B cell (primary cell): ENCODE data around the gene ARHGAP18. TPM values are rescaled to one million over a fixed set of nuclear protein-coding genes. Genes with fewer than 3 reads are reported as not detected.

ENCODE experiments used
- ATAC-seq: fragments of 200-7000 bp; cut with Tn5 transposase; one replicate; pipeline ENCODE4 v1.10.0; 2021; ENCODE audit warnings: low read depth, mild to moderate bottlenecking, moderate number of reproducible peaks, moderate library complexity
- CTCF ChIA-PET: fragments of 350-600 bp; sonication (Branson Sonifier 250); formaldehyde crosslinking; loops from one replicate; lab custom pipeline; 2021; ENCODE audit warnings: antibody characterized with exemption, inconsistent platforms; lab: Charles Lee
- POLR2A ChIA-PET: fragments of 350-600 bp; sonication (Branson Sonifier 250); formaldehyde crosslinking; loops from one replicate; lab custom pipeline; 2021; ENCODE audit warnings: antibody characterized with exemption; lab: Charles Lee
- DNase-seq: peaks from one replicate; pipeline ENCODE4 v3.0.0; 2013
- H2AFZ ChIP-seq: 2 replicates; pipeline ENCODE4 v1.6.1; 2012; ENCODE audit warnings: mild to moderate bottlenecking, low read depth, low read length; ENCODE audit not compliant: insufficient read depth, poor library complexity, severe bottlenecking
- H3K27ac ChIP-seq, 2 donors: 1 replicate in 1 of 2; 2 replicates in 1 of 2; pipeline ENCODE4 v1.5.1; 2012 to 2013; ENCODE audit warnings: low read length in 2 of 2, mild to moderate bottlenecking in 2 of 2, moderate library complexity in 1 of 2
- H3K27me3 ChIP-seq, 4 experiments: fragments of 200-600 bp in 1 of 4; sonication (generic) in 1 of 4; replicated peaks in 1 of 4; 1 replicate in 2 of 4; 2 replicates in 2 of 4; pipeline versions ENCODE4 v1.6.1 to v1.7.0; 2013 to 2016; ENCODE audit warnings: low read length in 3 of 4, mild to moderate bottlenecking in 2 of 4, mixed read lengths in 1 of 4, moderate library complexity in 1 of 4; ENCODE audit not compliant: insufficient read depth in 4 of 4, control insufficient read depth in 3 of 4; ENCODE audit errors: control extremely low read depth in 1 of 4
- H3K36me3 ChIP-seq, 2 experiments: replicated peaks in 1 of 2; 1 replicate in 1 of 2; 2 replicates in 1 of 2; pipeline versions ENCODE4 v1.6.1 to v1.7.1; 2013; ENCODE audit warnings: low read length in 1 of 2; ENCODE audit not compliant: insufficient read depth in 2 of 2, control insufficient read depth in 1 of 2; ENCODE audit errors: control extremely low read depth in 1 of 2, extremely low read depth in 1 of 2
- H3K4me1 ChIP-seq, 2 donors: fragments of 200-600 bp in 1 of 2; sonication (generic) in 1 of 2; 1 replicate in 1 of 2; 2 replicates in 1 of 2; pipeline versions ENCODE4 v1.5.1 to v1.6.1; 2013 to 2017; ENCODE audit warnings: low read length in 2 of 2; ENCODE audit not compliant: control insufficient read depth in 2 of 2, insufficient read depth in 2 of 2
- H3K4me2 ChIP-seq: replicated peaks from 2 replicates; pipeline ENCODE3; 2012; ENCODE audit warnings: mild to moderate bottlenecking, low read depth, low read length; ENCODE audit not compliant: poor library complexity, severe bottlenecking
- H3K4me3 ChIP-seq, 5 experiments: fragments of 200-600 bp in 1 of 5; sonication (generic) in 1 of 5; 1 replicate in 3 of 5; 2 replicates in 2 of 5; pipeline versions ENCODE4 v1.5.1 to v1.7.0; 2011 to 2016; ENCODE audit warnings: low read length in 4 of 5, mild to moderate bottlenecking in 4 of 5, low read depth in 2 of 5, control low read depth in 1 of 5, moderate library complexity in 1 of 5; ENCODE audit not compliant: insufficient read depth in 1 of 5; ENCODE audit errors: control extremely low read depth in 1 of 5, extremely low read depth in 1 of 5
- H3K79me2 ChIP-seq: fragments of 200-600 bp; sonication (generic); one replicate; pipeline ENCODE4 v1.6.0; 2016; ENCODE audit warnings: low read length; ENCODE audit not compliant: control insufficient read depth, insufficient read depth
- H3K9ac ChIP-seq: fragments of 200-600 bp; sonication (generic); 2 replicates; pipeline ENCODE4 v1.6.1; 2017; ENCODE audit warnings: mild to moderate bottlenecking, low read length, moderate library complexity
- H3K9me3 ChIP-seq, 3 donors: one replicate each; pipeline versions ENCODE4 v1.6.1 to v1.7.1; 2013; ENCODE audit warnings: low read length in 2 of 3; ENCODE audit not compliant: control insufficient read depth in 2 of 3, insufficient read depth in 1 of 3; ENCODE audit errors: control extremely low read depth in 1 of 3
- H4K20me1 ChIP-seq: 2 replicates; pipeline ENCODE4 v1.6.0; 2012; ENCODE audit warnings: mild to moderate bottlenecking, low read length; ENCODE audit not compliant: insufficient read depth, control insufficient read depth, poor library complexity, severe bottlenecking
- H3K27ac Mint-ChIP-seq: one replicate; pipeline ENCODE4 v1.8.0; 2021; ENCODE audit warnings: mixed read lengths
- H3K27me3 Mint-ChIP-seq: one replicate; pipeline ENCODE4 v1.8.0; 2021; ENCODE audit warnings: mixed read lengths
- H3K4me1 Mint-ChIP-seq: one replicate; pipeline ENCODE4 v1.8.0; 2021; ENCODE audit warnings: mixed read lengths
- H3K4me3 Mint-ChIP-seq: one replicate; pipeline ENCODE4 v1.8.0; 2021; ENCODE audit warnings: mixed read lengths
- H3K9me3 Mint-ChIP-seq: one replicate; pipeline ENCODE4 v1.8.0; 2022; ENCODE audit warnings: mixed read lengths; ENCODE audit not compliant: insufficient read depth
- CTCF ChIP-seq: fragments of 200-600 bp; IDR thresholded peaks from one replicate; pipeline ENCODE4 v1.8.0; 2022; ENCODE audit warnings: antibody characterized with exemption, mild to moderate bottlenecking
- EZH2 ChIP-seq: IDR thresholded peaks from 2 replicates; pipeline ENCODE4 v1.6.1; 2012; ENCODE audit warnings: borderline replicate concordance, low read depth, mild to moderate bottlenecking, moderate library complexity, low read length; ENCODE audit not compliant: insufficient read depth, poor library complexity, severe bottlenecking
- WGBS: methylation state at CpG from one replicate; pipeline ENCODE4 v1.1.5; 2013; ENCODE audit warnings: missing lambda C conversion rate; ENCODE audit not compliant: insufficient coverage; 5-methylcytosine and 5-hydroxymethylcytosine counted together
- intact Hi-C: fragments of 100-400 bp; cut with micrococcal nuclease; formaldehyde crosslinking; loops from one replicate; pipeline ENCODE4 v1.10.0; 2022
- polyA plus RNA-seq: library from polyadenylated mRNA; depleted of rRNA; stranded (reverse); fragments of >200 nt; gene quantifications from 2 replicates; pipeline ENCODE4 v1.2.3, GENCODE V29; 2012
- total RNA-seq, 2 donors: library from RNA; stranded (reverse); fragments of 120-200 nt in 1 of 2; gene quantifications; 1 replicate in 1 of 2; 2 replicates in 1 of 2; pipeline versions ENCODE4 v1.2.3 to v1.2.4, GENCODE V29; 2013 to 2022

ARHGAP18 gene
- total and polyA plus RNA-seq, 2 donors (not counting 1 experiment from before 2014, with no cell fraction given) = 0.95 to 3.9 TPM

- no peaks in the 10 kb centered on the region for H3K27me3 ChIP-seq
- H4K20me1 ChIP-seq = no peaks in the 10 kb centered on the region
- Mint-ChIP-seq H3K27ac (no peak overlapping the region), H3K4me1 (no peaks in the 10 kb centered on the region), H3K9me3 (no peaks in the 10 kb centered on the region), H3K27me3 (no peaks in the 10 kb centered on the region), H3K4me3 (no peak overlapping the region)
- no peak overlapping the region for H3K4me3 ChIP-seq
- peaks cover 0 to 4% of the 10 kb centered on the region in 2 donors for H3K4me1 ChIP-seq
- H3K9ac ChIP-seq = no peak overlapping the region
- H2AFZ ChIP-seq = no peak overlapping the region
- no CpG with 5 or more reads among the region's 2 CpGs for WGBS
- ChIA-PET POLR2A (no interaction called here), CTCF (interaction anchor here (1.1 to 11.0 kb wide), 3 partner anchors 131 to 288 kb away, joined by 3 to 349 read pairs (median 60); no protein-coding TSS in a partner anchor)
- H3K79me2 ChIP-seq = no peaks in the 10 kb centered on the region
- ATAC-seq = no peak
- H3K4me2 ChIP-seq = no peak overlapping the region
- intact Hi-C loops = no loop called here
- H3K9me3 ChIP-seq = no peaks in the 10 kb centered on the region
- no peak for DNase-seq
- H3K27ac ChIP-seq = no peak overlapping the region
- TF ChIP-seq EZH2 (no peak), CTCF (no peak)
- no peaks in the 10 kb centered on the region for H3K36me3 ChIP-seq
Measured at GRCh38 chr6:129733290-129733689, 23.3 kb upstream of the ARHGAP18 start.

- POLR2A ChIA-PET = no interaction called here
- H3K4me3 ChIP-seq = no peak overlapping the region
- H3K4me2 ChIP-seq = no peak overlapping the region
- no peaks in the 10 kb centered on the region for H4K20me1 ChIP-seq
- TF ChIP-seq EZH2 (no peak), CTCF (no peak)
- no peaks in the 10 kb centered on the region for H3K4me1 Mint-ChIP-seq
- H3K27me3 Mint-ChIP-seq = no peaks in the 10 kb centered on the region
- no peaks in the 10 kb centered on the region for H3K27me3 ChIP-seq
- no peaks in the 10 kb centered on the region for H3K36me3 ChIP-seq
- no peak overlapping the region for H3K4me3 Mint-ChIP-seq
- intact Hi-C loops = no loop called here
- H3K4me1 ChIP-seq = peaks cover 0 to 4% of the 10 kb centered on the region in 2 donors
- no peak for ATAC-seq
- H3K9ac ChIP-seq = no peak overlapping the region
- no peak for DNase-seq
- H3K27ac Mint-ChIP-seq = no peak overlapping the region
- H2AFZ ChIP-seq = no peak overlapping the region
- H3K9me3 Mint-ChIP-seq = no peaks in the 10 kb centered on the region
- no peak overlapping the region for H3K27ac ChIP-seq
- CTCF ChIA-PET = interaction anchor here (1.0 to 11.0 kb wide), 8 partner anchors 11 to 289 kb away, joined by 3 to 349 read pairs (median 40); partner anchors contain the start of gene ARHGAP18
- no peaks in the 10 kb centered on the region for H3K9me3 ChIP-seq
- WGBS = no CpG with 5 or more reads among the region's 4 CpGs
- H3K79me2 ChIP-seq = no peaks in the 10 kb centered on the region
Measured at GRCh38 chr6:129732542-129732941, 22.6 kb upstream of the ARHGAP18 start.
